A549 (cell line): Measurements from ENCODE around the gene CEBPG.

Experiments used
- CBX2 ChIP-seq: fragments of 200-600 bp; sonication (generic); IDR thresholded peaks from 2 replicates; pipeline ENCODE4 v1.6.1; 2016; ENCODE audit warnings: low read depth, mild to moderate bottlenecking, borderline replicate concordance
- CHD4 ChIP-seq: fragments of 200-600 bp; sonication (generic); IDR thresholded peaks from 2 replicates; pipeline ENCODE4 v1.6.1; 2016; ENCODE audit warnings: antibody characterized with exemption, mild to moderate bottlenecking, borderline replicate concordance
- FOSL2 ChIP-seq, 2 experiments: fragments of 450-650 bp in 1 of 2; fragments of >200 bp in 1 of 2; sonication (Bioruptor Twin) in 1 of 2; formaldehyde crosslinking; IDR thresholded peaks; 2 replicates each; pipeline versions ENCODE4 v1.5.0 to v1.6.1; 2016 to 2020; ENCODE audit warnings: mild to moderate bottlenecking in 1 of 2, moderate library complexity in 1 of 2
- GATA3 ChIP-seq: IDR thresholded peaks from 2 replicates; pipeline ENCODE4 v1.6.1; 2012; ENCODE audit warnings: borderline replicate concordance
- JUN ChIP-seq, 2 experiments: fragments of >200 bp; sonication (Bioruptor Twin); formaldehyde crosslinking; IDR thresholded peaks; 2 replicates in 1 of 2; 3 replicates in 1 of 2; pipeline ENCODE4 v1.6.1; 2016 to 2017
- MYC ChIP-seq: IDR thresholded peaks from 2 replicates; pipeline ENCODE4 v1.6.1; 2012; ENCODE audit warnings: mild to moderate bottlenecking, inconsistent platforms, low read length, improper control_type of control experiment, borderline replicate concordance
- POLR2A ChIP-seq: IDR thresholded peaks from 2 replicates; pipeline ENCODE4 v1.6.1; 2012; ENCODE audit warnings: mild to moderate bottlenecking, low read length
- RFX5 ChIP-seq: fragments of 450-650 bp; IDR thresholded peaks from 2 replicates; pipeline ENCODE4 v1.7.1; 2014; ENCODE audit warnings: antibody characterized with exemption, mild to moderate bottlenecking, moderate library complexity
- TF ChIP-seq, protein P1 (sequence below): fragments of >200 bp; sonication (Bioruptor Twin); formaldehyde crosslinking; IDR thresholded peaks from 3 replicates; pipeline ENCODE4 v1.5.1; 2016
- TF ChIP-seq, protein P2 (sequence below): IDR thresholded peaks from 2 replicates; pipeline ENCODE4 v1.6.1; 2012
- TF ChIP-seq, protein P3 (sequence below): fragments of >200 bp; sonication (Bioruptor Twin); formaldehyde crosslinking; IDR thresholded peaks from 2 replicates; pipeline ENCODE4 v1.6.1; 2016
- TF ChIP-seq, protein P4 (sequence below): fragments of 200-600 bp; sonication (generic); IDR thresholded peaks from 2 replicates; pipeline ENCODE4 v1.6.1; 2016; ENCODE audit warnings: antibody characterized with exemption, mild to moderate bottlenecking, moderate library complexity
- TF ChIP-seq, protein P5 (sequence below): fragments of 150-350 bp; IDR thresholded peaks from 2 replicates; pipeline ENCODE4 v1.6.1; 2014; ENCODE audit warnings: low read depth, mild to moderate bottlenecking, low read length
- TF ChIP-seq, protein P6 (sequence below): fragments of >200 bp; sonication (Bioruptor Twin); formaldehyde crosslinking; IDR thresholded peaks from 3 replicates; pipeline ENCODE4 v1.6.1; 2016

DNA sequence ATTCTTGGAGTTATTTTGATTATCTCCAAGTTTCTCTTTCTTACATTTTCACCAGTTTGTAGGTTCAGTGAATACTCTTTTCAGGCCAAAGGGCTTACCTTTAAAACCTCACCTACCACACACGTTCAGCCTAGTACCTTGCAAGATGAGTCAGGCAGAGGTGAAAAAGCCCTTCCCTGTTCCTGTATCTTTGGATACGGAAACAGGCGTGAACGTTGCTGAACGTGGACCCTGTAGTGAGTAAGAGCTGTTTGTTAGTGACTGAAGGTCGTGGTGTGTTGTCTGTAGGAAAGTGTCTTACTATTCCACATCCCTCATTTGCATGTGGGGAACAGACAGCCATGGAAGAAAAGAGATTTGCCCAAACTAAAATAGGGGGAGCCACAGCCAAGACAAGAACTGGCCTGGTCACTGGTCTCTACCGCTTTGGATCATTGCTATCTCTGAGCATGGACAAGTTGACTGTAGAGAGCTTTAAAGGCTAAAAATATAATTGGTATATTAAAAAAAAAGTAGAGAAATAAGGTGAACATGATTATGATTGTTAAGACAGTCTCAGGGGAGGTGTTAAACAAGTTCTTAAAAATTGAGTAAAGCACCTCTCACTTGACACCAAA lies 3.5 kb downstream of the CEBPG start:
- TF ChIP-seq RFX5 (no peak), POLR2A (no peak), CHD4 (no peak), JUN (IDR thresholded peaks at IDR 0.05) (no peak), FOSL2 (IDR thresholded peaks at IDR 0.05) (no peak), FOSL2 (CRISPR knock-in tag; IDR thresholded peaks at IDR 0.05) (no peak), MYC (no peak), CBX2 (no peak), GATA3 (no peak)
- TF ChIP-seq, protein P1, sequence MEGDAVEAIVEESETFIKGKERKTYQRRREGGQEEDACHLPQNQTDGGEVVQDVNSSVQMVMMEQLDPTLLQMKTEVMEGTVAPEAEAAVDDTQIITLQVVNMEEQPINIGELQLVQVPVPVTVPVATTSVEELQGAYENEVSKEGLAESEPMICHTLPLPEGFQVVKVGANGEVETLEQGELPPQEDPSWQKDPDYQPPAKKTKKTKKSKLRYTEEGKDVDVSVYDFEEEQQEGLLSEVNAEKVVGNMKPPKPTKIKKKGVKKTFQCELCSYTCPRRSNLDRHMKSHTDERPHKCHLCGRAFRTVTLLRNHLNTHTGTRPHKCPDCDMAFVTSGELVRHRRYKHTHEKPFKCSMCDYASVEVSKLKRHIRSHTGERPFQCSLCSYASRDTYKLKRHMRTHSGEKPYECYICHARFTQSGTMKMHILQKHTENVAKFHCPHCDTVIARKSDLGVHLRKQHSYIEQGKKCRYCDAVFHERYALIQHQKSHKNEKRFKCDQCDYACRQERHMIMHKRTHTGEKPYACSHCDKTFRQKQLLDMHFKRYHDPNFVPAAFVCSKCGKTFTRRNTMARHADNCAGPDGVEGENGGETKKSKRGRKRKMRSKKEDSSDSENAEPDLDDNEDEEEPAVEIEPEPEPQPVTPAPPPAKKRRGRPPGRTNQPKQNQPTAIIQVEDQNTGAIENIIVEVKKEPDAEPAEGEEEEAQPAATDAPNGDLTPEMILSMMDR: no peak
- TF ChIP-seq, protein P2, sequence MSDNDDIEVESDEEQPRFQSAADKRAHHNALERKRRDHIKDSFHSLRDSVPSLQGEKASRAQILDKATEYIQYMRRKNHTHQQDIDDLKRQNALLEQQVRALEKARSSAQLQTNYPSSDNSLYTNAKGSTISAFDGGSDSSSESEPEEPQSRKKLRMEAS: no peak
- TF ChIP-seq, protein P3, sequence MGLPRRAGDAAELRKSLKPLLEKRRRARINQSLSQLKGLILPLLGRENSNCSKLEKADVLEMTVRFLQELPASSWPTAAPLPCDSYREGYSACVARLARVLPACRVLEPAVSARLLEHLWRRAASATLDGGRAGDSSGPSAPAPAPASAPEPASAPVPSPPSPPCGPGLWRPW: no peak
- TF ChIP-seq, protein P4, sequence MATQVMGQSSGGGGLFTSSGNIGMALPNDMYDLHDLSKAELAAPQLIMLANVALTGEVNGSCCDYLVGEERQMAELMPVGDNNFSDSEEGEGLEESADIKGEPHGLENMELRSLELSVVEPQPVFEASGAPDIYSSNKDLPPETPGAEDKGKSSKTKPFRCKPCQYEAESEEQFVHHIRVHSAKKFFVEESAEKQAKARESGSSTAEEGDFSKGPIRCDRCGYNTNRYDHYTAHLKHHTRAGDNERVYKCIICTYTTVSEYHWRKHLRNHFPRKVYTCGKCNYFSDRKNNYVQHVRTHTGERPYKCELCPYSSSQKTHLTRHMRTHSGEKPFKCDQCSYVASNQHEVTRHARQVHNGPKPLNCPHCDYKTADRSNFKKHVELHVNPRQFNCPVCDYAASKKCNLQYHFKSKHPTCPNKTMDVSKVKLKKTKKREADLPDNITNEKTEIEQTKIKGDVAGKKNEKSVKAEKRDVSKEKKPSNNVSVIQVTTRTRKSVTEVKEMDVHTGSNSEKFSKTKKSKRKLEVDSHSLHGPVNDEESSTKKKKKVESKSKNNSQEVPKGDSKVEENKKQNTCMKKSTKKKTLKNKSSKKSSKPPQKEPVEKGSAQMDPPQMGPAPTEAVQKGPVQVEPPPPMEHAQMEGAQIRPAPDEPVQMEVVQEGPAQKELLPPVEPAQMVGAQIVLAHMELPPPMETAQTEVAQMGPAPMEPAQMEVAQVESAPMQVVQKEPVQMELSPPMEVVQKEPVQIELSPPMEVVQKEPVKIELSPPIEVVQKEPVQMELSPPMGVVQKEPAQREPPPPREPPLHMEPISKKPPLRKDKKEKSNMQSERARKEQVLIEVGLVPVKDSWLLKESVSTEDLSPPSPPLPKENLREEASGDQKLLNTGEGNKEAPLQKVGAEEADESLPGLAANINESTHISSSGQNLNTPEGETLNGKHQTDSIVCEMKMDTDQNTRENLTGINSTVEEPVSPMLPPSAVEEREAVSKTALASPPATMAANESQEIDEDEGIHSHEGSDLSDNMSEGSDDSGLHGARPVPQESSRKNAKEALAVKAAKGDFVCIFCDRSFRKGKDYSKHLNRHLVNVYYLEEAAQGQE: no peak
- TF ChIP-seq, protein P5, sequence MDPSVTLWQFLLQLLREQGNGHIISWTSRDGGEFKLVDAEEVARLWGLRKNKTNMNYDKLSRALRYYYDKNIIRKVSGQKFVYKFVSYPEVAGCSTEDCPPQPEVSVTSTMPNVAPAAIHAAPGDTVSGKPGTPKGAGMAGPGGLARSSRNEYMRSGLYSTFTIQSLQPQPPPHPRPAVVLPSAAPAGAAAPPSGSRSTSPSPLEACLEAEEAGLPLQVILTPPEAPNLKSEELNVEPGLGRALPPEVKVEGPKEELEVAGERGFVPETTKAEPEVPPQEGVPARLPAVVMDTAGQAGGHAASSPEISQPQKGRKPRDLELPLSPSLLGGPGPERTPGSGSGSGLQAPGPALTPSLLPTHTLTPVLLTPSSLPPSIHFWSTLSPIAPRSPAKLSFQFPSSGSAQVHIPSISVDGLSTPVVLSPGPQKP: no peak
- TF ChIP-seq, protein P6, sequence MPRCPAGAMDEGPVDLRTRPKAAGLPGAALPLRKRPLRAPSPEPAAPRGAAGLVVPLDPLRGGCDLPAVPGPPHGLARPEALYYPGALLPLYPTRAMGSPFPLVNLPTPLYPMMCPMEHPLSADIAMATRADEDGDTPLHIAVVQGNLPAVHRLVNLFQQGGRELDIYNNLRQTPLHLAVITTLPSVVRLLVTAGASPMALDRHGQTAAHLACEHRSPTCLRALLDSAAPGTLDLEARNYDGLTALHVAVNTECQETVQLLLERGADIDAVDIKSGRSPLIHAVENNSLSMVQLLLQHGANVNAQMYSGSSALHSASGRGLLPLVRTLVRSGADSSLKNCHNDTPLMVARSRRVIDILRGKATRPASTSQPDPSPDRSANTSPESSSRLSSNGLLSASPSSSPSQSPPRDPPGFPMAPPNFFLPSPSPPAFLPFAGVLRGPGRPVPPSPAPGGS: no peak
